Coronary artery (tissue), 2 donors: ENCODE measurements around the gene GPBP1L1.

ENCODE experiments used
- DNase-seq: peaks from one replicate; pipeline ENCODE4 v3.0.0-alpha.2; 2017; ENCODE audit warnings: low spot score
- H3K27ac ChIP-seq, 2 donors: fragments of 200-600 bp; sonication (generic); one replicate each; pipeline ENCODE4 v1.5.1; 2016 to 2019
- H3K4me3 ChIP-seq: fragments of 200-600 bp; sonication (generic); 2 replicates; pipeline ENCODE4 v1.5.1; 2016; ENCODE audit warnings: mild to moderate bottlenecking, moderate library complexity
- TF ChIP-seq, protein P1 (sequence below): fragments of 200-600 bp; sonication (generic); IDR thresholded peaks from one replicate; pipeline ENCODE4 v1.5.1; 2019; ENCODE audit warnings: antibody characterized with exemption

The GPBP1L1 gene

DNA sequence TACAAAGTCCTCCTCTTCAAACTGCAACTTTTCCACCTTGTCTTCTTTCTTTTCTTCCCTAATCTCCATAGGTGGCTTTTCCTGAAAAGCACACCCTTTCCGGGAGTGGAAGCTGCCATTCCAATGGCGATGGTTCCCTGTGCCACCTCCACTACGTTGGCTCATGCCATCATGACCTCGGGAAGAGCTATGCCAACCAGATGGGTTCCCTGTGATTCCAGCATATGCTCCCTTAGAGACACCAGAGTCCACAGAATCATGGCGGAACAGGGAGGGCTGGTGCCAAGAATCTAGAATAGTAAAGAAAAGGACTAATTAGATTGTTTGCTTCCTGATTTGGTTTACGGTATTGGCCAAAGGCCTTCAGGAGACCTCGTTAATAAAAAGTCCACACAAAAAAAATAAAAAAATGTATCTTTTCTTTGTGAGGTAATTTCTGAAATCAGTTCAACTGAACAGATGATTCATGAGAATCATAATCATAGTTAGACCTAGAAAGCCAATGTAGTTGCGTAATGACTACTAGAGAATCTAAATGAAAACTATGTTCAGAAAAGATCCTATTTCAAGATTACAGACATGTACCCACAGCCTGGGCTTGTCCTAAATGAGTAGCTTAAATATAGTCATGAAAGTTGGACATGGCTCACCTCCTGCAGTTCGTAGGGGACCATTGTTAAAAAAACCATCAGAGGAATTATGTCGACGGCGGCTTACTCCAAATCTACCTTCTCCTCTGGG, 31.6 kb downstream of the GPBP1L1 start:
- no peak for DNase-seq
- no peak overlapping the region for H3K27ac ChIP-seq
- TF ChIP-seq, protein P1, sequence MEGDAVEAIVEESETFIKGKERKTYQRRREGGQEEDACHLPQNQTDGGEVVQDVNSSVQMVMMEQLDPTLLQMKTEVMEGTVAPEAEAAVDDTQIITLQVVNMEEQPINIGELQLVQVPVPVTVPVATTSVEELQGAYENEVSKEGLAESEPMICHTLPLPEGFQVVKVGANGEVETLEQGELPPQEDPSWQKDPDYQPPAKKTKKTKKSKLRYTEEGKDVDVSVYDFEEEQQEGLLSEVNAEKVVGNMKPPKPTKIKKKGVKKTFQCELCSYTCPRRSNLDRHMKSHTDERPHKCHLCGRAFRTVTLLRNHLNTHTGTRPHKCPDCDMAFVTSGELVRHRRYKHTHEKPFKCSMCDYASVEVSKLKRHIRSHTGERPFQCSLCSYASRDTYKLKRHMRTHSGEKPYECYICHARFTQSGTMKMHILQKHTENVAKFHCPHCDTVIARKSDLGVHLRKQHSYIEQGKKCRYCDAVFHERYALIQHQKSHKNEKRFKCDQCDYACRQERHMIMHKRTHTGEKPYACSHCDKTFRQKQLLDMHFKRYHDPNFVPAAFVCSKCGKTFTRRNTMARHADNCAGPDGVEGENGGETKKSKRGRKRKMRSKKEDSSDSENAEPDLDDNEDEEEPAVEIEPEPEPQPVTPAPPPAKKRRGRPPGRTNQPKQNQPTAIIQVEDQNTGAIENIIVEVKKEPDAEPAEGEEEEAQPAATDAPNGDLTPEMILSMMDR, result no peak
- H3K4me3 ChIP-seq, result no peak overlapping the region

- DNase-seq, result no peak
- no peak overlapping the region for H3K4me3 ChIP-seq
- TF ChIP-seq, protein P1, result no peak
- H3K27ac ChIP-seq, result no peak overlapping the region
These were observed 38.9 kb downstream of the GPBP1L1 start for GRCh38 chr1:45647248-45648021.

DNA sequence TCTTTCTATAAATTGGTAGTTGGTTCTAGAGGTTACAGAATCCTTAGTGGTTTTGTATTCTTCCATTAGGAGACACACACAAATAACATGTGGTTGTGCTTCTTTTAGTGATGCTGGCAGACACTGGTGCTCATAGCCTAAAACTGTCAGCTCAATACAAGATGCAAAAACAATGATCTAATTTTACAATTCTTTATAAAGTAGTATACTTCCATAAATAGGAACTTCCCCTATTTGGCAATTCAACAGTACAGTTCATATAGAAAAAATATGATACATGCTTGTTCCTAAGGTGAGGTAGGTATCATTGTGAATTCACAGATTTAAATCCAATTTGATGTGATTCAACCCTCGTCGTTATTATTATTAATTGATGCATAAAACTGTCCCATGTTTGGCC, 41.7 kb downstream of the GPBP1L1 start:
- no peak for DNase-seq
- TF ChIP-seq, protein P1, result no peak
- no peak overlapping the region for H3K27ac ChIP-seq
- no peak overlapping the region for H3K4me3 ChIP-seq

DNA sequence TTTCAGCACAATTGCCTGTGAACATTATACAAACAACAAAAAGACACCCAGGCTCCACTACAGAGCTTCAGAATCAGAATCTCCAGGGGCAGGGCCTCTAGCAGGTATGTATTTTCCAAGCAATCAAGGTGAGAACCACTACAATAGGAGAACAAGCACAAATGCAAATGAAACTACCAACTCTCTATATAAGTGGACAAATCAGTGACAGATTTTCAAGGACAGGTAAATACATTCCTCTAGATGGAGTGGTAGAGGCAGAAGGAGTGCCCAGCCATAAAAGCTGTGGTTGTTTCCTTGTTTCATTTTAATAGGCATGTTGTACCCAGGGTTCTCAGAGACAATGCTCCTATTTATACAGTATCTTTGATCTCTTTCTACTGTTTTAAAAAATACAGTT, 42.4 kb downstream of the GPBP1L1 start:
- no peak for DNase-seq
- Histone ChIP-seq H3K27ac (no peak overlapping the region), H3K4me3 (no peak overlapping the region)
- TF ChIP-seq, protein P1, result no peak

DNA sequence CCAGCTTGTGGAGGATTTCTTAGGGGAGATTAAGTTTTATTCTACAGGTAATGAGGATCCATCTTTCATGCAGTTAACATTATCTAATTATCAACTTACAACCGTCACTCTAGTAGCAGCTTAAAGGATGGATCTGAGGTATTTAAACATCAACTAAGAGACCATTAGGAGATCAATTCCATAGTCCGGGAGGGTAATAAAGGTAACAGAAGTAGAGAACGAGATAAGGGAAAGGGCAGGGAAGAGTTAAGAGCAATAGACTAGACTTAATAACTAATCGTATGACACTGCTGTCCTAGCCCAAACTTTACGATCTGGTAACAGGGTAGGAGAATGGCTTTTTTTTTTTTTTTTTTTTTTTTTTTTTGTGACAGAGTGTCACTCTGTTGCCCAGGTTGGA, 43.0 kb downstream of the GPBP1L1 start:
- no peak overlapping the region for H3K4me3 ChIP-seq
- TF ChIP-seq, protein P1, result no peak
- no peak for DNase-seq
- no peak overlapping the region for H3K27ac ChIP-seq

GRCh38 chr1:45640293-45640692, 46.0 kb downstream of the GPBP1L1 start:
- no peak for DNase-seq
- TF ChIP-seq, protein P1, result no peak
- H3K4me3 ChIP-seq, result no peak overlapping the region
- no peak overlapping the region for H3K27ac ChIP-seq

DNA sequence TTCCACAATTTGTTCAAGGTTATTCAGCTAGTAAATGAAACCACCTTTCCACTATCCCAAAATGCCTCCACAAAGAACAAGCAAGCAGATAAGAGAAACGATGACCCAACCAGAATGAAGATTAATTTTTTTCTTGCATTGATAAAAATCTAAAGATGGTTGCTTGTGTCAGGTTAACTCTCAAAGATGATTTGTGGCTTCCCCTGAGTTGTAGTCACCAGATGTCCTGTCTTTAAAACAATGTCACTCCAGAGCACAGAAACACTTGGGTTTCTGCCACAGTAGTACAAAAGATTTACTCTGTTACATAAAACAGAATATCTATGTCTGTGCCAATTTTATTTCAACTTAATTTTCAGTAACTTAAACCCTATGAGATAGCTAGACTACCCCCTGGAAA, 51.1 kb downstream of the GPBP1L1 start:
- no peak overlapping the region for H3K4me3 ChIP-seq
- no peak overlapping the region for H3K27ac ChIP-seq
- DNase-seq, result no peak
- TF ChIP-seq, protein P1, result no peak
